Natural killer cell (primary cell): ENCODE data around the gene GAPT. TPM values are rescaled to one million over a fixed set of nuclear protein-coding genes. Genes with fewer than 3 reads are reported as not detected.

Experiments used
- ATAC-seq, 3 donors: fragments of 150-1000 bp in 2 of 3; fragments of 200-7000 bp in 1 of 3; cut with Tn5 transposase; 1 replicate in 1 of 3; 2 replicates in 2 of 3; pipeline ENCODE4 v1.10.0; 2021; ENCODE audit warnings: mild to moderate bottlenecking in 2 of 3, moderate library complexity in 2 of 3
- DNase-seq, 2 donors: peaks; one replicate each; pipeline versions ENCODE4 v3.0.0 to v3.0.0-alpha.2; 2013 to 2021; ENCODE audit warnings: mixed read lengths in 1 of 2
- H3K27ac ChIP-seq: one replicate; pipeline ENCODE4 v1.5.1; 2013; ENCODE audit warnings: mild to moderate bottlenecking, low read length
- H3K27me3 ChIP-seq: one replicate; pipeline ENCODE4 v1.6.1; 2013; ENCODE audit warnings: low read length; ENCODE audit not compliant: control insufficient read depth, insufficient read depth
- H3K36me3 ChIP-seq: one replicate; pipeline ENCODE4 v1.6.1; 2013; ENCODE audit warnings: low read length; ENCODE audit not compliant: control insufficient read depth, insufficient read depth
- H3K4me1 ChIP-seq: one replicate; pipeline ENCODE4 v1.6.1; 2013; ENCODE audit warnings: low read length; ENCODE audit not compliant: control insufficient read depth, insufficient read depth
- H3K4me3 ChIP-seq: one replicate; pipeline ENCODE4 v1.5.1; 2013; ENCODE audit warnings: low read length
- H3K9me3 ChIP-seq: one replicate; pipeline ENCODE4 v1.6.1; 2013; ENCODE audit warnings: low read length; ENCODE audit not compliant: control insufficient read depth, insufficient read depth
- H3K27ac Mint-ChIP-seq, 2 donors: one replicate each; pipeline ENCODE4 v1.8.0; 2022; ENCODE audit warnings: mild to moderate bottlenecking in 2 of 2, mixed read lengths in 2 of 2, moderate library complexity in 1 of 2
- H3K27me3 Mint-ChIP-seq, 2 donors: one replicate each; pipeline ENCODE4 v1.8.0; 2022; ENCODE audit warnings: low read depth in 2 of 2, mixed read lengths in 2 of 2
- H3K36me3 Mint-ChIP-seq: one replicate; pipeline ENCODE4 v1.8.0; 2022; ENCODE audit warnings: mixed read lengths
- H3K4me1 Mint-ChIP-seq, 2 donors: one replicate each; pipeline ENCODE4 v1.8.0; 2022; ENCODE audit warnings: mixed read lengths in 2 of 2
- H3K4me3 Mint-ChIP-seq: one replicate; pipeline ENCODE4 v1.8.0; 2022; ENCODE audit warnings: mild to moderate bottlenecking, moderate library complexity, mixed read lengths
- H3K9me3 Mint-ChIP-seq, 2 donors: one replicate each; pipeline ENCODE4 v1.8.0; 2022; ENCODE audit warnings: mixed read lengths in 2 of 2
- CTCF ChIP-seq: fragments of 200-600 bp; IDR thresholded peaks from one replicate; pipeline ENCODE4 v1.8.0; 2022; ENCODE audit warnings: antibody characterized with exemption
- WGBS: methylation state at CpG from one replicate; pipeline ENCODE4 v1.1.7; 2013; ENCODE audit warnings: missing lambda C conversion rate; ENCODE audit not compliant: insufficient coverage; 5-methylcytosine and 5-hydroxymethylcytosine counted together
- intact Hi-C: fragments of 100-400 bp; cut with micrococcal nuclease; formaldehyde crosslinking; loops from one replicate; pipeline ENCODE4 v1.14.2; 2022
- total RNA-seq, 4 donors: library from RNA; stranded (reverse); fragments of 120-200 nt in 1 of 4; gene quantifications; one replicate each; pipeline versions ENCODE4 v1.2.3 to v1.2.4, GENCODE V29; 2013 to 2022

The GAPT gene
- total RNA-seq, 3 donors from 2014 or later (not counting 1 experiment from before 2014, with no cell fraction given) = 1.7 to 6.1 (median 1.8) TPM

- H3K36me3 Mint-ChIP-seq = peaks cover 9% of the 10 kb centered on the region
- H3K27me3 ChIP-seq = peaks cover 13% of the 10 kb centered on the region
- H3K27me3 Mint-ChIP-seq = peaks cover 16 to 30% of the 10 kb centered on the region in 2 donors
- H3K9me3 ChIP-seq = no peaks in the 10 kb centered on the region
- no peaks in the 10 kb centered on the region for H3K9me3 Mint-ChIP-seq
- H3K27ac Mint-ChIP-seq = no peak overlapping the region
- no peak overlapping the region for H3K4me3 ChIP-seq
- WGBS = 89% methylated on average over 4 of the region's 5 CpGs
- intact Hi-C loops = no loop called here
- peaks cover 14% of the 10 kb centered on the region for H3K4me1 ChIP-seq
- no peak for TF ChIP-seq CTCF
- peaks cover 8 to 9% of the 10 kb centered on the region in 2 donors for H3K4me1 Mint-ChIP-seq
- H3K36me3 ChIP-seq = no peaks in the 10 kb centered on the region
- DNase-seq = no peak
- no peak overlapping the region for H3K27ac ChIP-seq
- no peak for ATAC-seq
- H3K4me3 Mint-ChIP-seq = no peak overlapping the region
Measured at GRCh38 chr5:58455480-58455879, 35.8 kb upstream of the GAPT start.

GRCh38 chr5:58456026-58456425 lies 35.2 kb upstream of the GAPT start:
- Histone ChIP-seq H3K9me3 (no peaks in the 10 kb centered on the region), H3K4me1 (peaks cover 18% of the 10 kb centered on the region), H3K36me3 (no peaks in the 10 kb centered on the region), H3K27me3 (peaks cover 13% of the 10 kb centered on the region), H3K27ac (no peak overlapping the region), H3K4me3 (no peak overlapping the region)
- ATAC-seq (no peak), DNase-seq (no peak)
- Mint-ChIP-seq H3K27ac (no peak overlapping the region), H3K4me3 (no peak overlapping the region), H3K27me3 (peaks cover 16 to 30% of the 10 kb centered on the region in 2 donors), H3K9me3 (no peaks in the 10 kb centered on the region), H3K4me1 (peaks cover 12 to 13% of the 10 kb centered on the region in 2 donors), H3K36me3 (peaks cover 9% of the 10 kb centered on the region)
- WGBS = 94% methylated on average over 2 of the region's 3 CpGs
- intact Hi-C loops = no loop called here
- TF ChIP-seq CTCF = no peak

- intact Hi-C loops = no loop called here
- H3K27me3 Mint-ChIP-seq = peaks cover 16 to 30% of the 10 kb centered on the region in 2 donors
Measured at GRCh38 chr5:58456486-58456885, 34.7 kb upstream of the GAPT start.

More at GRCh38 chr5:58456486-58456885, 34.7 kb upstream of the GAPT start:
- TF ChIP-seq CTCF = no peak
- ATAC-seq (no peak), DNase-seq (no peak)
- Histone ChIP-seq H3K36me3 (no peaks in the 10 kb centered on the region), H3K4me1 (peaks cover 18% of the 10 kb centered on the region), H3K27me3 (peaks cover 13% of the 10 kb centered on the region), H3K27ac (no peak overlapping the region), H3K9me3 (no peaks in the 10 kb centered on the region), H3K4me3 (no peak overlapping the region)
- H3K4me1 Mint-ChIP-seq = peaks cover 15 to 16% of the 10 kb centered on the region in 2 donors
- no peaks in the 10 kb centered on the region for H3K9me3 Mint-ChIP-seq
- no peak overlapping the region for H3K27ac Mint-ChIP-seq
- no peak overlapping the region for H3K4me3 Mint-ChIP-seq
- WGBS = no CpG with 5 or more reads among the region's 1 CpG
- H3K36me3 Mint-ChIP-seq = peaks cover 9% of the 10 kb centered on the region
